AG04449 (cell line): ENCODE measurements around the gene VWA5A.

Experiments used
- CTCF ChIA-PET: fragments of 350-600 bp; formaldehyde crosslinking; extraction: SDS; loops from one replicate; lab custom pipeline; 2021; ENCODE audit warnings: antibody characterized with exemption; lab: Yijun Ruan, JAX
- POLR2A ChIA-PET: fragments of 400-600, 350-600 bp; formaldehyde crosslinking; extraction: SDS; loops from one replicate; lab custom pipeline; 2020; ENCODE audit warnings: antibody characterized with exemption, inconsistent platforms; lab: Yijun Ruan, JAX
- DNase-seq: peaks from one replicate; pipeline ENCODE4 v3.0.0-alpha.2; 2010; ENCODE audit warnings: low read depth, low spot score
- H3K4me3 ChIP-seq: 2 replicates; pipeline ENCODE4 v1.5.1; 2011; ENCODE audit warnings: low read depth, mild to moderate bottlenecking, control low read depth, low read length
- CTCF ChIP-seq: IDR thresholded peaks from one replicate; pipeline ENCODE4 v1.5.1; 2011; ENCODE audit warnings: mild to moderate bottlenecking, moderate library complexity, low read length, control low read depth, inconsistent platforms; ENCODE audit not compliant: insufficient read depth; ENCODE audit errors: missing control alignments

VWA5A gene

DNA sequence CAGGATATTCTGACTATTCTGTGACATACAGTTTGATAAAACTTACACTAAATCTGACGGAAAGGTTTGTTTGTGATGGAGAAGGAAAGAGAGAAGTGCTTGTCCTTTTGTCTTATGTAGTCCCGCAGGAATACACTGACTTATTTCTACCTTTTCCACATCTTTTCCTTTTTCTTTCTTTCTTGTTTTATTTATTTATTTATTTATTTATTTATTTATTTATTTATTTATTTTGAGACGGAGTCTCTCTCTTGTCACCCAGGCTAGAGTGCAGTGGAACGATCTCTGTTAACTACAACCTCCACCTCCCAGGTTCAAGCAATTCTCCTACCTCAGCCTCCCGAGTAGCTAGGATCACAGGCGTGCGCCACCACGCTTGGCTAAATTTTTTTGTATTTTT, 43.1 kb upstream of the VWA5A start:
- no peak for TF ChIP-seq CTCF
- no peak overlapping the region for H3K4me3 ChIP-seq
- POLR2A ChIA-PET, result no interaction called here
- no peak for DNase-seq
- CTCF ChIA-PET, result interaction anchor here (0.9 to 5.9 kb wide), 20 partner anchors 10 to 330 kb away, joined by 3 to 132 read pairs (median 4); partner anchors contain the start of gene VWA5A

DNA sequence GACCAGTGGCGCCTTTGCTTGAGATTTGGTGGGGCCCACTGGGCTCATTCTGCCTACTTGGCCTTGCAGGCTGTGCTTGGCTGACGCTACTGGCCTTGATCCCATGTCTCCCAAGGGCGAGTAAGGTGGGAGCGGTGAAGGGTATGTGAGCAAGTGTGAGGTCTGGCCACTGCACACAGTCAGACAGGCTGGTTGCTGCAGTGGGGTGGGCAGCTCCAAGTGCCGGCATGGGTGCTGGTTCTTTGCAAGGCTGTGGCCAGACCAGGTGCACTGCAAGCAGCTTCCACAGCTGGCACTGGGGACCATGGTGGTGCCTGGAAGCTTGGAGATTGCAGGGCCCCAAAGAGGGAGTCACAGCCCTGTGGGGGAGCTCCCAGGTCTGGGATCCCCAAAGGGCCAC, 40.7 kb upstream of the VWA5A start:
- no peak overlapping the region for H3K4me3 ChIP-seq
- TF ChIP-seq CTCF, result no peak
- no peak for DNase-seq
- CTCF ChIA-PET, result interaction anchor here (1.7 to 4.1 kb wide), 2 partner anchors 119 to 122 kb away, joined by 5 to 32 read pairs; no protein-coding TSS in a partner anchor
- POLR2A ChIA-PET, result no interaction called here

DNA sequence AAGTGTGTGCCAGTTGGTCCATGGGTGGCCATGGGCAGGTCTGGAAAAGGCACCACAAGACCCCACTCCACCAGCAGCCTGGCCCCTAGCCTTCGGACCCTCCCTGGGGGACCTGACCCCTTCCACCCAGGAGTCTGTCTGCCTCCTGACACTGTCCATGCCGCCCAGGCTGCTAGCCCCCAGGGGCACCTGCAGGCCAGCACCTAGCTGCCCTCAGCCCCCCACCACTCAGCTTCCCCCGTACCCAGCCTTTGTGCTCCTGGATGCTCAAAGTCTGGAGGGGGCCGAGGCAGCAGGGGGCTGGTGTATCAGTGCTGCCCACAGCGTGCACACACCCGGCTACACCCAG, 39.8 kb upstream of the VWA5A start:
- TF ChIP-seq CTCF, result no peak
- no peak for DNase-seq
- no peak overlapping the region for H3K4me3 ChIP-seq
- CTCF ChIA-PET, result interaction anchor here (0.8 to 4.1 kb wide), 3 partner anchors 52 to 121 kb away, joined by 3 to 32 read pairs (median 5); no protein-coding TSS in a partner anchor
- POLR2A ChIA-PET, result no interaction called here

GRCh38 chr11:124075841-124076651, 39.2 kb upstream of the VWA5A start:
- no peak for TF ChIP-seq CTCF
- H3K4me3 ChIP-seq, result peak overlapping the region; percentile 55
- no peak for DNase-seq
- ChIA-PET POLR2A (no interaction called here), CTCF (interaction anchor here (0.8 to 4.1 kb wide), 3 partner anchors 53 to 120 kb away, joined by 3 to 32 read pairs (median 5); no protein-coding TSS in a partner anchor)

DNA sequence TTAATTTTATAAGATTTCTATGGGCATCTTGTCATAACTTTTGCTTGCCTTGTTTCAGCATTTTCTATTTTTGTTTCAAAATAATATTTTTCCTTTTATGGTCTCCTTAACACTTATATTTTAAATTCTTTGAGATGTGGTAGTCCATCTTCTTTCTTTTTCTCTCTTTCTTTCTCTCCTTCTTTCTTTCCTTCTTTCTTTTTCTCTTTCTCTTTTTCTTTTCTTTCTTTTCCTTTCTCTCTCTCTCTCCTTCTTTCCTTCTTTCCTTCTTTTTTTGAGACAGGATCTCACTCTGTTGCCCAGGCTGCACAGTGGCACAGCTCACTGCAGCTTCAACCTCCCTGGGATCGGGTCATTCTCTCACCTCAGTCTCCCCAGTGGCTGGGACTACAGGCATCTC, 38.0 kb upstream of the VWA5A start:
- no peak overlapping the region for H3K4me3 ChIP-seq
- no peak for DNase-seq
- ChIA-PET CTCF (interaction anchor here (4.1 kb wide), 1 partner anchor 117 kb away, joined by 32 read pairs; no protein-coding TSS in a partner anchor), POLR2A (no interaction called here)
- TF ChIP-seq CTCF, result no peak

DNA sequence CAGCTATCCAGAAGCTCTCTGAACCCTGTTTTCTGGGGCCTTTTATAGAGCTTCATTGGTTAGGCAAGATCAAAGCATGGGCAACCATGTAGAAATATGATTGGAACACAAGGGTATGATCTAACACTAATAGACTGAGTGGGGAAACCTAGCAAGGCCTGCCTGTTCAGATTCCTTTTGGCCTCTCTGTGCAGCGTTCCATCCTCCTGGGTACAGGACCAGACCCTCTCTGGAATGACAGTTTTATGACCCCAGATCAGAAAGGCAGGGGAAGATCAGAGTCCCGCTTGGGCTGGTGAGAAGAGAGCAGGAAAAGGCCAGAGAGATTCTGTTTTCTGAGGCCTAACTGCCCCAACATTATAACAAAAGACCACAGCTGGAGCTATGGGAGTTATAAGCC, 36.7 kb upstream of the VWA5A start:
- no peak overlapping the region for H3K4me3 ChIP-seq
- DNase-seq, result no peak
- TF ChIP-seq CTCF, result no peak
- CTCF ChIA-PET, result interaction anchor here (1.1 kb wide), 1 partner anchor 9 kb away, joined by 4 read pairs; no protein-coding TSS in a partner anchor
- POLR2A ChIA-PET, result no interaction called here
